ENCODE data around the gene CDC20B.

GRCh38 chr5:55114061-55114460 is 58.9 kb downstream of the CDC20B start:
- TF ChIP-seq CTCF (IDR thresholded peaks at IDR 0.05; ENCODE audit: low read depth, low read length, missing input control) (no peak), YY1 (IDR thresholded peaks at IDR 0.05) (no peak), JUND (IDR thresholded peaks at IDR 0.05) (no peak), FOXA2 (IDR thresholded peaks at IDR 0.05) (no peak), RAD21 (IDR thresholded peaks at IDR 0.05) (no peak), TAF1 (conservative IDR thresholded peaks at IDR 0.05) (no peak), REST (IDR thresholded peaks at IDR 0.05) (no peak), SP1 (IDR thresholded peaks at IDR 0.05) (no peak), HNF4A (conservative IDR thresholded peaks at IDR 0.05) (no peak), EGR1 (IDR thresholded peaks at IDR 0.05; ENCODE audit: low read depth in 2 of 2) (no peak), RXRA (IDR thresholded peaks at IDR 0.05) (no peak), GABPA (IDR thresholded peaks at IDR 0.05 in 1 of 2, conservative IDR thresholded peaks at IDR 0.05 in 1 of 2) (no peak), NR2F2 (IDR thresholded peaks at IDR 0.05) (no peak)
- TF ChIP-seq, protein P1, sequence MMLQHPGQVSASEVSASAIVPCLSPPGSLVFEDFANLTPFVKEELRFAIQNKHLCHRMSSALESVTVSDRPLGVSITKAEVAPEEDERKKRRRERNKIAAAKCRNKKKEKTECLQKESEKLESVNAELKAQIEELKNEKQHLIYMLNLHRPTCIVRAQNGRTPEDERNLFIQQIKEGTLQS (IDR thresholded peaks at IDR 0.05): no peak

All from liver (tissue), 3 donors.